Measurements from ENCODE around the gene COLEC11. TPM values are rescaled to one million over a fixed set of nuclear protein-coding genes. Genes with fewer than 3 reads are reported as not detected.
A peak's percentile ranks its signal among the peaks of the same experiment; 100 is the strongest.

COLEC11 gene
- total and polyA plus RNA-seq, 10 donors = 0.64 to 8.0 (median 3.1) TPM

DNA sequence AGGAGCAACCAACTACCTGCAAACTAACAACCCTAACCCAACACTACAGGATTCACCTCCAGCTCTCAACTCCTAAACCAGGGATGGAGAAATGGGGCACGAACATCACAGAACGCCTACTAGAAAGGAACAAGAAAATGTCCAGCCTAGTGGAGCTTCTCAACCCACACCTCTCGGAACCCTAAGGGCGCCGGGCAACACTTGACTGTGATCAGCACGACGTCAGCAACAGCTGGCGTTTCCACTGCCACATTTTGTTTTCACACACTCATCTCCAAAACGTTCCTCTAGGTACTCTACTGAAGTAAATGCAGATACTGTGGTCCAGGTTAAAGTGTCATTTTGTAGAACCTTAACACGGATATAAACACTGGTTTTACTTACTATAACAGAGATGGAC lies 41.0 kb upstream of the COLEC11 start:
- 89 to 94% (median 92%) methylated on average over 10 of the region's 10 CpGs for WGBS, 5 donors
- H3K36me3 ChIP-seq = peaks cover 2 to 79% (median 70%) of the 10 kb centered on the region in 6 donors
- H3K9me3 ChIP-seq = no peaks in the 10 kb centered on the region
- no peak for DNase-seq
- H3K4me3 ChIP-seq = no peak overlapping the region
- no peak overlapping the region for H3K27ac ChIP-seq
- H3K4me1 ChIP-seq = peaks cover 11 to 41% (median 20%) of the 10 kb centered on the region in 6 donors
- intact Hi-C loops (cut with DNase I; ENCODE audit: low total_unique reads) = no loop called here
- H3K27me3 ChIP-seq (replicated peaks in 1 of 7) = no peaks in the 10 kb centered on the region
- TF ChIP-seq, protein P1, sequence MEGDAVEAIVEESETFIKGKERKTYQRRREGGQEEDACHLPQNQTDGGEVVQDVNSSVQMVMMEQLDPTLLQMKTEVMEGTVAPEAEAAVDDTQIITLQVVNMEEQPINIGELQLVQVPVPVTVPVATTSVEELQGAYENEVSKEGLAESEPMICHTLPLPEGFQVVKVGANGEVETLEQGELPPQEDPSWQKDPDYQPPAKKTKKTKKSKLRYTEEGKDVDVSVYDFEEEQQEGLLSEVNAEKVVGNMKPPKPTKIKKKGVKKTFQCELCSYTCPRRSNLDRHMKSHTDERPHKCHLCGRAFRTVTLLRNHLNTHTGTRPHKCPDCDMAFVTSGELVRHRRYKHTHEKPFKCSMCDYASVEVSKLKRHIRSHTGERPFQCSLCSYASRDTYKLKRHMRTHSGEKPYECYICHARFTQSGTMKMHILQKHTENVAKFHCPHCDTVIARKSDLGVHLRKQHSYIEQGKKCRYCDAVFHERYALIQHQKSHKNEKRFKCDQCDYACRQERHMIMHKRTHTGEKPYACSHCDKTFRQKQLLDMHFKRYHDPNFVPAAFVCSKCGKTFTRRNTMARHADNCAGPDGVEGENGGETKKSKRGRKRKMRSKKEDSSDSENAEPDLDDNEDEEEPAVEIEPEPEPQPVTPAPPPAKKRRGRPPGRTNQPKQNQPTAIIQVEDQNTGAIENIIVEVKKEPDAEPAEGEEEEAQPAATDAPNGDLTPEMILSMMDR (IDR thresholded peaks at IDR 0.05 in 8 of 11, conservative IDR thresholded peaks at IDR 0.05 in 3 of 11) = no peak
- no peak for TF ChIP-seq POLR2A (IDR thresholded peaks at IDR 0.05)
- no peak for TF ChIP-seq POLR2AphosphoS5 (IDR thresholded peaks at IDR 0.05)

DNA sequence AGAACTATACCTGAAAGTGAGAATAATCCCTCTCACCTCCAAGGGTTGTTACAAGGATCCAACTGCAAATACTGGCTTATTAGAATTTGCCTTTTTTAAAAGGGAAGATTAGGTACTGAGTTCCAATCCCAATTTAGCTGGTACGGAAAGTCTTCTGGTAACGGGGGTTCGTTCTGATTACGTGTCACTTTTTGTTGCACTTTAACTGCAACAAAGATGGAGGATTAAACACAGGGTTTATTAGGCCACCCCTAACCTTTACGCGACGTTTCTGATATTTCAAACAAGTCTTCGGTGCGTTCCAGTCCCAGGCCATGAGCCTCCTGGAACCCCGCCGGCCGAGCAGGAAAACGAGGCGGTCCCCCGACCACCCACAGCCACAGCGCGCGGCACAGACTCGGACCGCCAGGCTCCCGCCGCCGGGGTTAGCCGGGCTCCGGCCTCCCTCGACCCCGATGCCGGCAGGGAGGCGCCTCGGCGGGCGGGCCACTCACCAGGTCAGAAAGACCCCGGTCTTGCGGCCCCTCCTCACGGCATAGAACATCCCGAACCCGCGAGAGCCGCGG lies 37.2 kb upstream of the COLEC11 start:
- Histone ChIP-seq H3K36me3 (peaks cover 0 to 48% (median 37%) of the 10 kb centered on the region in 6 donors), H3K27me3 (replicated peaks in 1 of 7) (no peaks in the 10 kb centered on the region), H3K27ac (peak overlapping the region; percentile 89 to 97 (median 92)), H3K9me3 (no peaks in the 10 kb centered on the region), H3K4me1 (peaks cover 11 to 55% (median 30%) of the 10 kb centered on the region in 6 donors), H3K4me3 (peak overlapping the region; percentile 83 to 100 (median 97))
- DNase-seq = no peak
- TF ChIP-seq, protein P1 (IDR thresholded peaks at IDR 0.05 in 8 of 11, conservative IDR thresholded peaks at IDR 0.05 in 3 of 11) = no peak
- TF ChIP-seq POLR2AphosphoS5 (IDR thresholded peaks at IDR 0.05) = no peak
- TF ChIP-seq POLR2A (IDR thresholded peaks at IDR 0.05) = no peak
- WGBS, 5 donors = 0 to 2% (median 0%) methylated on average over 15 to 40 of the region's 40 CpGs
- intact Hi-C loops (cut with DNase I; ENCODE audit: low total_unique reads) = loop anchor here (5.0 kb wide), 1 partner anchor 40 kb away; the partner anchor contains the start of gene ADI1

DNA sequence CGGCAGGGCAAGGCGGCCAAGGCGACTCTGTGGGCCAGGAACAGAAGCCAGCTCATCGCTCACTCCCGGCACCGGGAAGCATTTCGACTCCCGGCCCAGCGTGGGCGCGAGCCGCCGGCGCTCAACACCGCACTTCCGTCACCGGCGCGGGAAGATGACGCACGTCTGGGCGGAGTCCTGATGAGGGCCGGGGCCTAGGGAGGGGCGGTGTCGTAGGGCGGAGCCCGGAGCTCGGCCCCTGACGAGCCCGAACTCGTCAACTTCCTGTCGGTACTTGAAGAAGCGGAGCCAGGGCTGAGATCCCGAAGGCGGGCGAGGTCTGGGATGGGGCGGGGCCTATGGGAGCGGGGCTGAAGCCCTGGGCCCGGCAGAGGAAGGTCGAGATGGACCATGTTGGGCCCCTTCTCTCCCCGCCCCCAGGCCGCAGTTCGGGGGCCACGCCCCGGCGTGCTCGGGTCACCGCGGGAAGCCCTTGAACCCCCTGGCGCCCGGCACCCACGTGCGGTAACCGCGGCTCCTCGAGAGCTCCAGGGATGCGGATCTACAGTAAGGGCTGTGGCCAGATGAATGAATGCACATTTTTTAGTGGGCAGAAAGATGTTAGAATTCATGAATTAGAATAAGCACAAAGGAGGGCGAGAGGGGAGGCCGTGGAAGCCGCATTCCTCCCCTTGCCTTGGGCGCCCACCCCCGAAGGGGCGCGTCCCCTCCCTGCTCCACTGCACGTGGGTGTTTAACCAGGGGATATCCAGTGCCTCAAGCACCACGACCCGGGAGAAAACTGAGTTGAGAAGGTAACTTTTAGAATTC lies 36.5 kb upstream of the COLEC11 start, which contains the start of gene RNASEH1:
TSS of gene RNASEH1 (minus strand) at position 129 of the 810 bp plus-strand sequence. CDS start at position 56, 73 bp downstream.
- H3K36me3 ChIP-seq = peaks cover 0 to 41% (median 32%) of the 10 kb centered on the region in 6 donors
- H3K4me1 ChIP-seq = peaks cover 11 to 55% (median 35%) of the 10 kb centered on the region in 6 donors
- intact Hi-C loops (cut with DNase I; ENCODE audit: low total_unique reads) = loop anchor here (5.0 kb wide), 1 partner anchor 41 kb away; the partner anchor contains the start of gene ADI1
- H3K27ac ChIP-seq = peak within 1 kb of the TSS; percentile 89 to 97 (median 92)
- peak within 1 kb of the TSS; percentile 83 to 100 (median 97) for H3K4me3 ChIP-seq
- peak; percentile 100 for DNase-seq
- no peaks in the 10 kb centered on the region for H3K27me3 ChIP-seq (replicated peaks in 1 of 7)
- peak; percentile 99 to 100 (median 99) for TF ChIP-seq POLR2AphosphoS5 (IDR thresholded peaks at IDR 0.05)
- TF ChIP-seq, protein P1 (IDR thresholded peaks at IDR 0.05 in 8 of 11, conservative IDR thresholded peaks at IDR 0.05 in 3 of 11) = peak in 2 of 11 experiments; percentile 12 to 33
- peak in 2 of 3 donors; percentile 65 to 83 for TF ChIP-seq POLR2A (IDR thresholded peaks at IDR 0.05)
- WGBS, 5 donors = 0 to 1% (median 1%) methylated on average over 27 to 67 of the region's 67 CpGs
- no peaks in the 10 kb centered on the region for H3K9me3 ChIP-seq

All from spleen (tissue), 11 donors.